SJSA1 (cell line): Measurements from ENCODE around the gene PRAMEF2. TPM values are rescaled to one million over a fixed set of nuclear protein-coding genes. Genes with fewer than 3 reads are reported as not detected.
"Not testable (repeated sequence)": the region's sequence is repeated elsewhere in the genome, so short reads cannot be mapped to it uniquely, and the experiment has no call there.

Experiments
- DNase-seq, 2 experiments: peaks; one replicate each; pipeline ENCODE4 v3.0.0-alpha.2; 2015 to 2020; ENCODE audit warnings: low spot score in 2 of 2, low read depth in 1 of 2
- H3K27ac ChIP-seq: fragments of 250-450 bp; sonication (Bioruptor Pico); 2 replicates; pipeline ENCODE4 v1.5.1; 2020; ENCODE audit warnings: mild to moderate bottlenecking, moderate library complexity
- H3K27me3 ChIP-seq: fragments of 250-450 bp; sonication (Bioruptor Pico); replicated peaks from 2 replicates; pipeline ENCODE4 v1.5.1; 2020; ENCODE audit warnings: mild to moderate bottlenecking, moderate library complexity
- H3K36me3 ChIP-seq: fragments of 250-450 bp; sonication (Bioruptor Pico); 2 replicates; pipeline ENCODE4 v1.5.1; 2020; ENCODE audit warnings: mild to moderate bottlenecking
- H3K4me1 ChIP-seq: fragments of 250-450 bp; sonication (Bioruptor Pico); replicated peaks from 2 replicates; pipeline ENCODE4 v1.6.1; 2021; ENCODE audit warnings: mild to moderate bottlenecking
- H3K4me3 ChIP-seq: fragments of 250-450 bp; sonication (Bioruptor Pico); 2 replicates; pipeline ENCODE4 v1.5.1; 2020; ENCODE audit warnings: mild to moderate bottlenecking
- H3K9me3 ChIP-seq: fragments of 250-450 bp; sonication (Bioruptor Pico); replicated peaks from 2 replicates; pipeline ENCODE4 v1.5.1; 2020; ENCODE audit warnings: mild to moderate bottlenecking
- total RNA-seq: library from RNA; depleted of rRNA; stranded (reverse); fragments of >200 nt; shearing (Covaris generic); gene quantifications from 2 replicates; pipeline ENCODE4 v1.2.3, GENCODE V29; 2014; rRNA removed

PRAMEF2 gene
- total RNA-seq, 1 experiment from 2014 or later, result not detected

GRCh38 chr1:12899186-12899585 is 42.3 kb downstream of the PRAMEF2 start:
- not testable (repeated sequence) for H3K36me3 ChIP-seq, DNase-seq, H3K9me3 ChIP-seq, H3K4me3 ChIP-seq, H3K27ac ChIP-seq, H3K4me1 ChIP-seq, H3K27me3 ChIP-seq

- DNase-seq, H3K27me3 ChIP-seq, H3K27ac ChIP-seq, H3K36me3 ChIP-seq, H3K9me3 ChIP-seq, H3K4me1 ChIP-seq, H3K4me3 ChIP-seq: not testable (repeated sequence)
These were observed 47.1 kb downstream of the PRAMEF2 start for GRCh38 chr1:12903793-12904572.

Other genes starting within 250 kb of the PRAMEF2 start
- 0.76 and 0.88 TPM in 2 replicates for gene DHRS3, start 238.9 kb upstream of the PRAMEF2 start, total RNA-seq
- not detected in 2 replicates for gene AADACL4, start 213.0 kb upstream of the PRAMEF2 start, total RNA-seq
- gene AADACL3, start 141.0 kb upstream of the PRAMEF2 start, total RNA-seq, result not detected in 2 replicates
- not detected in 2 replicates for gene CFAP107, start 110.9 kb upstream of the PRAMEF2 start, total RNA-seq
- not detected in 2 replicates for gene PRAMEF12, start 83.3 kb upstream of the PRAMEF2 start, total RNA-seq
- gene PRAMEF1, start 65.7 kb upstream of the PRAMEF2 start, total RNA-seq, result not detected in 2 replicates
- gene PRAMEF11, start 25.7 kb upstream of the PRAMEF2 start, total RNA-seq, result not detected in 2 replicates
- not detected in 2 replicates for gene HNRNPCL1, start 8.4 kb upstream of the PRAMEF2 start, total RNA-seq
- gene PRAMEF4, start 29.1 kb downstream of the PRAMEF2 start, total RNA-seq, result not detected in 2 replicates
- not detected in 2 replicates for gene PRAMEF10, start 41.2 kb downstream of the PRAMEF2 start, total RNA-seq
- not detected in 2 replicates for gene PRAMEF7, start 59.5 kb downstream of the PRAMEF2 start, total RNA-seq
- gene PRAMEF6, start 90.5 kb downstream of the PRAMEF2 start, total RNA-seq, result not detected in 2 replicates
- not detected in 2 replicates for gene PRAMEF27, start 199.5 kb downstream of the PRAMEF2 start, total RNA-seq
- not detected in 2 replicates for gene HNRNPCL3, start 203.7 kb downstream of the PRAMEF2 start, total RNA-seq
- not detected in 2 replicates for gene PRAMEF25, start 213.7 kb downstream of the PRAMEF2 start, total RNA-seq